Progenitor cell of endocrine pancreas (in vitro differentiated cells): Measurements from ENCODE around the gene CDC34. TPM values are rescaled to one million over a fixed set of nuclear protein-coding genes. Genes with fewer than 3 reads are reported as not detected.
A peak's percentile ranks its signal among the peaks of the same experiment; 100 is the strongest.

ENCODE experiments used
- DNase-seq: peaks from one replicate; pipeline ENCODE4 v3.0.0; 2021; ENCODE audit warnings: low spot score; ENCODE audit not compliant: unreplicated experiment
- H3K27ac Mint-ChIP-seq: 2 replicates; pipeline ENCODE4 v1.8.0; 2021; ENCODE audit warnings: mild to moderate bottlenecking, moderate library complexity, mixed read lengths
- H3K27me3 Mint-ChIP-seq: 2 replicates; pipeline ENCODE4 v1.8.0; 2021; ENCODE audit warnings: mixed read lengths
- H3K36me3 Mint-ChIP-seq: 2 replicates; pipeline ENCODE4 v1.8.0; 2022; ENCODE audit warnings: mixed read lengths; ENCODE audit not compliant: insufficient read depth
- H3K4me1 Mint-ChIP-seq: 2 replicates; pipeline ENCODE4 v1.8.0; 2021; ENCODE audit warnings: low read depth, mixed read lengths
- H3K4me3 Mint-ChIP-seq: 2 replicates; pipeline ENCODE4 v1.8.0; 2021; ENCODE audit warnings: low read depth, mild to moderate bottlenecking, moderate library complexity, mixed read lengths
- H3K9me3 Mint-ChIP-seq: 2 replicates; pipeline ENCODE4 v1.8.0; 2021; ENCODE audit warnings: low read depth, mixed read lengths
- CTCF ChIP-seq: fragments of 200-600 bp; sonication (generic); IDR thresholded peaks from one replicate; pipeline ENCODE4 v1.5.0; 2021; ENCODE audit warnings: antibody characterized with exemption, mild to moderate bottlenecking; ENCODE audit not compliant: unreplicated experiment
- total RNA-seq: library from RNA; stranded (reverse); gene quantifications from 2 replicates; pipeline ENCODE4 v1.2.1, GENCODE V29; 2021

The CDC34 gene
- total RNA-seq, 1 donor from 2014 or later, result 96.9 TPM

- Mint-ChIP-seq H3K27ac (no peak overlapping the region), H3K4me3 (no peak overlapping the region), H3K27me3 (peaks cover 36% of the 10 kb centered on the region), H3K4me1 (no peaks in the 10 kb centered on the region), H3K9me3 (no peaks in the 10 kb centered on the region), H3K36me3 (no peaks in the 10 kb centered on the region)
- no peak for TF ChIP-seq CTCF
- DNase-seq, result no peak
These were observed 33.1 kb upstream of the CDC34 start for GRCh38 chr19:498511-498891.

- Mint-ChIP-seq H3K9me3 (no peaks in the 10 kb centered on the region), H3K4me1 (no peaks in the 10 kb centered on the region), H3K27ac (no peak overlapping the region), H3K36me3 (no peaks in the 10 kb centered on the region), H3K4me3 (no peak overlapping the region), H3K27me3 (peaks cover 32% of the 10 kb centered on the region)
- no peak for TF ChIP-seq CTCF
- DNase-seq, result no peak
These were observed 32.5 kb upstream of the CDC34 start for GRCh38 chr19:498977-499623.

GRCh38 chr19:501646-502045 lies 29.9 kb upstream of the CDC34 start:
- Mint-ChIP-seq H3K4me1 (no peaks in the 10 kb centered on the region), H3K27me3 (peaks cover 26% of the 10 kb centered on the region), H3K9me3 (no peaks in the 10 kb centered on the region), H3K4me3 (no peak overlapping the region), H3K27ac (no peak overlapping the region), H3K36me3 (no peaks in the 10 kb centered on the region)
- DNase-seq, result no peak
- no peak for TF ChIP-seq CTCF

- Mint-ChIP-seq H3K4me1 (peaks cover 5% of the 10 kb centered on the region), H3K27me3 (peaks cover 13% of the 10 kb centered on the region), H3K4me3 (no peak overlapping the region), H3K9me3 (no peaks in the 10 kb centered on the region), H3K36me3 (peaks cover 3% of the 10 kb centered on the region), H3K27ac (no peak overlapping the region)
- no peak for TF ChIP-seq CTCF
- no peak for DNase-seq
These were observed 26.9 kb upstream of the CDC34 start for GRCh38 chr19:504616-505015.

- Mint-ChIP-seq H3K4me3 (peak overlapping the region; percentile 85), H3K4me1 (peaks cover 8% of the 10 kb centered on the region)
- TF ChIP-seq CTCF, result peak; percentile 97
These were observed 24.9 kb upstream of the CDC34 start for GRCh38 chr19:506404-507285.

More at GRCh38 chr19:506404-507285, 24.9 kb upstream of the CDC34 start:
- Mint-ChIP-seq H3K27me3 (peaks cover 15% of the 10 kb centered on the region), H3K27ac (peak overlapping the region; percentile 100), H3K9me3 (no peaks in the 10 kb centered on the region), H3K36me3 (peaks cover 3% of the 10 kb centered on the region)
- DNase-seq, result peak; percentile 86
